ENCODE measurements around the gene ESYT2.

Gene ESYT2

DNA sequence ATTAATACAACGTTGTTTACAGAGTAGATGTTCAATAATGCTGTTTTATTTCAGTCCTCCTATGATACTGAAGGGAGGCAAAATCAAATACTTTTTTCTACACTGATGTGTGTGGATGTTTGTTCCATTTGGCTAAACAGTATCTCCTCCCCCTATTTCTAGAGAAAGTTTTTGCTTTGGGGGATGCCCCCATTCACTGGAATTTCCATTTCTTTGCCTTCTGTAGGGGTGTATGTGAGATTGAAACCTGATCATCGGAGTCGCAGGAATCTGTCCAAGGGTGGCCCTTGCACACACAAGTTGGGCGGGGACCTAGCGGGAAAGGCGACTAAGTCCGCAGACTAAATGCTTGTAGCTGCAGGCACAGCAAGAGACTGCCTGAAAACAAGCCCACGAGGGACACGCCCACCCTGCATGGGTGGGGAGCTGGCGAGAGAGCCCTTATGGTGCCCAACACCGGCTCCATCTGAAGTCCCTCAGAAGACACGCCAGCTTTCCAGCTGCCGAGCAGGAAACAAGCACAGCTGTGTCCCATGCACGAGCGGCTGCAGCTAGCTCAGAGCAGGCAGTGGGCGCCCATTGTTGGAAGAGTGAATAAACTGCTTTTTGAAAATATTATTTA is 58.0 kb downstream of the ESYT2 start:
- no peak for DNase-seq (ENCODE audit: low read depth)
- TF ChIP-seq, protein P1, sequence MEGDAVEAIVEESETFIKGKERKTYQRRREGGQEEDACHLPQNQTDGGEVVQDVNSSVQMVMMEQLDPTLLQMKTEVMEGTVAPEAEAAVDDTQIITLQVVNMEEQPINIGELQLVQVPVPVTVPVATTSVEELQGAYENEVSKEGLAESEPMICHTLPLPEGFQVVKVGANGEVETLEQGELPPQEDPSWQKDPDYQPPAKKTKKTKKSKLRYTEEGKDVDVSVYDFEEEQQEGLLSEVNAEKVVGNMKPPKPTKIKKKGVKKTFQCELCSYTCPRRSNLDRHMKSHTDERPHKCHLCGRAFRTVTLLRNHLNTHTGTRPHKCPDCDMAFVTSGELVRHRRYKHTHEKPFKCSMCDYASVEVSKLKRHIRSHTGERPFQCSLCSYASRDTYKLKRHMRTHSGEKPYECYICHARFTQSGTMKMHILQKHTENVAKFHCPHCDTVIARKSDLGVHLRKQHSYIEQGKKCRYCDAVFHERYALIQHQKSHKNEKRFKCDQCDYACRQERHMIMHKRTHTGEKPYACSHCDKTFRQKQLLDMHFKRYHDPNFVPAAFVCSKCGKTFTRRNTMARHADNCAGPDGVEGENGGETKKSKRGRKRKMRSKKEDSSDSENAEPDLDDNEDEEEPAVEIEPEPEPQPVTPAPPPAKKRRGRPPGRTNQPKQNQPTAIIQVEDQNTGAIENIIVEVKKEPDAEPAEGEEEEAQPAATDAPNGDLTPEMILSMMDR (conservative IDR thresholded peaks at IDR 0.05; ENCODE audit: control insufficient read depth, insufficient read depth, low read depth, low read length): no peak
- no peak overlapping the region for H3K4me3 ChIP-seq (ENCODE audit: control insufficient read depth, low read depth, low read length)

DNA sequence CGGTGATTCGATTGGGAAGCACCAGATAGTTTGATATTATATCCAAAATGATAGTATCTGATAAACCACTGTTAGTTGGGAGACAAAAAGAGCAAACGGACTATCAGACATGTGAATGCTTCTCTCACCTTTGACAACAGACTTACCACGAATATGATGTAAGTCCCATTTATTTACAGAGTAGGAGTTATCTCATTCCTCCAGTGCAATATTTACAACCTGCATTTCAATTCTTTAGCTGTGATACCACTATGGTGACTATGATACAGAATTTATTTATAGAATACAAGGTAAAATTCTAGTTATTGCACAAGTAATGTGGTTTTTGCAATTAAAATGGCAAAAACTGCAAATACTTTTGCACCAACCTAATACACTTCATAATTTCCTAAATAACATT is 61.6 kb downstream of the ESYT2 start:
- H3K4me3 ChIP-seq (ENCODE audit: control insufficient read depth, low read depth, low read length): no peak overlapping the region
- TF ChIP-seq, protein P1 (conservative IDR thresholded peaks at IDR 0.05; ENCODE audit: control insufficient read depth, insufficient read depth, low read depth, low read length): no peak

DNA sequence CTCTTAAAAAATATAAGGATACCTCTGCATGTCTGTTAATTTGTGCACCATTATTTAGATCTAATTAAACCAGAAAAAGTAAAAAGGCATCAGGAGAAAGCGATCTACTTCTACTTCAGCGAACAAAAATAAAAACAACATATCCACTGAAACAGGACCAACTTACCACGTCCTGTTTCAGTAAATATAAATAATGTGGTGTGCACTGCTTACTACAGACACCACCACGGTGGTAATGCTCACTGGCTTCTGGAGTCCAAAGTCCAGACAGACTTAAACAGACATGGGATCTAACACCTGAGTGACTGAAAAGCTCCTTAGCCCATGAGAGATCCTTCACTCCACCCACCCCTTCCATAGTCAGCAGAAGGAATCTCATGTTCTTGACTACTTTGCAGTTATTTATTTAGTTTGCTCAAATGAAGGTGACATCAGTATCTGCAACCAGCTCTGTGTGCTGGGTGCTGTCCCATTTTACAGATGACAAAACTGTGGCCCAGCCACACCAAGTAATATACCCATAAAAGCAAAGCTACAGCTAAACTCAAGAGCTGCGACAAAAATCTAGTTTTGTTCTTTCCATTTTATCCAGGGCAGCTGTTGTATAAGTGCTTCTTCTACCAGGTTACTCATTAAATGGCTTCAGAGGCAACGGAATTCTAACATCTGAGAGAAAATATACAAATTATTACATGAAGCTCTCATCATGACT is 62.6 kb downstream of the ESYT2 start:
- H3K4me3 ChIP-seq (ENCODE audit: control insufficient read depth, low read depth, low read length): no peak overlapping the region
- TF ChIP-seq, protein P1 (conservative IDR thresholded peaks at IDR 0.05; ENCODE audit: control insufficient read depth, insufficient read depth, low read depth, low read length): no peak
- no peak for DNase-seq (ENCODE audit: low read depth)

More for the DNA sequence above, 61.6 kb downstream of the ESYT2 start:
- DNase-seq (ENCODE audit: low read depth): no peak

DNA sequence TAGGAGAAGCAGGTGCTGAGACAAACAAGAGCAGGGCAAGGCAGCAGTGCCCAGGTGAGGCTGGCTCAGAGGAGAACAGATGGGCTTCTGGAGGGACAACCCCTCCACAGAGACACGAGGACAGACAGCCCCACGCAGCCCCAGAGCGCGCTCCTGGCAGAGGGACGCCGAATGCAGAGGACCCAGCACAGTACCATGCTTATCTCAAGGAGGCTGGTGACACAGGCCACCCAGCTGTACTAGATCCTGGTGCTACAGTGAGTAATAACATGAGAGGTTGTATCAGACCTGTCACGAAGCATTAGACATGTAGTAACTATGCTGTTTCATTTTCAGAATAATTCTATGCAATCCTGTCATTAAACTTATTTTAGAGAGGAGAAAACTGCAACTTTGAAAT is 64.3 kb downstream of the ESYT2 start:
- TF ChIP-seq, protein P1 (conservative IDR thresholded peaks at IDR 0.05; ENCODE audit: control insufficient read depth, insufficient read depth, low read depth, low read length): no peak
- H3K4me3 ChIP-seq (ENCODE audit: control insufficient read depth, low read depth, low read length): no peak overlapping the region
- DNase-seq (ENCODE audit: low read depth): no peak

DNA sequence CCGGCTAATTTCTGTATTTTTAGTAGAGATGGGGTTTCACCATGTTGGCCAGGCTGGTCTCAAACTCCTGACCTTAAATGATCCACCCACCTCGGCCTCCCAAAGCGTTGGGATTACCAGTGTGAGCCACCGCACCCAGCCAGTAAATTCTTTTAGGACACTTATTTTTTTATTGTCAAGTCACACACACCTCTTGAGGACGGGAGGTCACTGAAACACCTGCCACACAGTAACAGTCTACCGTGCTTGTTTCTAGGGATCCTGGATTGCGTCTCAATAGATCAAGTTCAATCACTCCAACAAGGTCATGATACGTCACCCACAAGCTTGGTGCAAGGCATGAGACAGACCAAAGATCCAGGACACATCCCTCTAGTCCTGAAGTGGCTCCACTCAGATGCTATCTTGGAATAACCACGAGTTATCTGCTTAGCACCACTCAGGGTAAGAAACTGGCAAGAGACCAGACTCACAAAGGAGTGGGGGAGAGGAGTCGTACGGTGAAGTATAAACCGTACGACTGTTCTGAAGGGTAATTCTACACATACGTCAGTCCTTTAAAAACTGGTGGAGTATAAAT is 65.8 kb downstream of the ESYT2 start:
- H3K4me3 ChIP-seq (ENCODE audit: control insufficient read depth, low read depth, low read length): no peak overlapping the region
- DNase-seq (ENCODE audit: low read depth): no peak
- TF ChIP-seq, protein P1 (conservative IDR thresholded peaks at IDR 0.05; ENCODE audit: control insufficient read depth, insufficient read depth, low read depth, low read length): no peak

DNA sequence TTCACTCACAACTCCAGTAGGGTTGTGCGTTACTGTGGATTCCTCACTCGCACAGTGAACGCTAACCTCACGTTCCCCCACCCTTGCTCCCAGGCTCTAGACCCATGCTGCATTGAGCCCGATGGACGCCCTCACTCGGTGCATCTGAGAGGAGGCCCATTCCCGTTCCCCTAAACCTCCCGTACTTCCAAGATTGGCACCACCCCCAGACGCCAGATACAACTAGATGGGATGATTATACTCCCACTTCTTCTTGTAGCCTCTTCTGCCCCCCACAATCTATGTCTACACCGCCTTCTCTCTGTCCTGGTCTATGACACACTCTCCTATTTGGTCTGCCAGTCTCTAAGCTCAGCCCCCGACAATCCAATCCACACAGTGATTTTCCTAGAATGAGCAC is 67.4 kb downstream of the ESYT2 start:
- no peak overlapping the region for H3K4me3 ChIP-seq (ENCODE audit: control insufficient read depth, low read depth, low read length)
- DNase-seq (ENCODE audit: low read depth): no peak
- TF ChIP-seq, protein P1 (conservative IDR thresholded peaks at IDR 0.05; ENCODE audit: control insufficient read depth, insufficient read depth, low read depth, low read length): no peak
